T-helper 1 cell treated with Interleukin-12 subunit alpha and Interleukin-12 subunit beta and Interleukin-4 antibody, amounts not matched to agents 30 μg/mL and 1 μg/mL, for 36 hours (primary cell): ENCODE data around the gene DLGAP4.
"Not testable (repeated sequence)": the region's sequence is repeated elsewhere in the genome, so short reads cannot be mapped to it uniquely, and the experiment has no call there.

Experiments used
- H3K27ac Mint-ChIP-seq: one replicate; pipeline ENCODE4 v1.8.0; 2021; ENCODE audit warnings: mild to moderate bottlenecking, mixed read lengths
- H3K27me3 Mint-ChIP-seq: one replicate; pipeline ENCODE4 v1.8.0; 2021; ENCODE audit warnings: low read depth, mixed read lengths
- H3K36me3 Mint-ChIP-seq: one replicate; pipeline ENCODE4 v1.8.0; 2021; ENCODE audit warnings: low read depth, mixed read lengths
- H3K4me1 Mint-ChIP-seq: one replicate; pipeline ENCODE4 v1.8.0; 2021; ENCODE audit warnings: low read depth, mixed read lengths
- H3K4me3 Mint-ChIP-seq: one replicate; pipeline ENCODE4 v1.8.0; 2021; ENCODE audit warnings: mild to moderate bottlenecking, moderate library complexity, mixed read lengths
- H3K9me3 Mint-ChIP-seq: one replicate; pipeline ENCODE4 v1.8.0; 2021; ENCODE audit warnings: mixed read lengths

DLGAP4 gene

GRCh38 chr20:36499723-36500501, 193.8 kb downstream of the DLGAP4 start:
- H3K27ac Mint-ChIP-seq: no peak overlapping the region
- H3K4me3 Mint-ChIP-seq: no peak overlapping the region
- no peaks in the 10 kb centered on the region for H3K4me1 Mint-ChIP-seq

GRCh38 chr20:36501367-36502006, 195.3 kb downstream of the DLGAP4 start:
- Mint-ChIP-seq H3K4me1 (peaks cover 6% of the 10 kb centered on the region), H3K27me3 (no peaks in the 10 kb centered on the region), H3K36me3 (peaks cover 27% of the 10 kb centered on the region), H3K9me3 (no peaks in the 10 kb centered on the region), H3K4me3 (no peak overlapping the region), H3K27ac (no peak overlapping the region)

More at GRCh38 chr20:36499723-36500501, 193.8 kb downstream of the DLGAP4 start:
- Mint-ChIP-seq H3K9me3 (no peaks in the 10 kb centered on the region), H3K36me3 (peaks cover 27% of the 10 kb centered on the region), H3K27me3 (no peaks in the 10 kb centered on the region)

- H3K36me3 Mint-ChIP-seq: peaks cover 20% of the 10 kb centered on the region
- H3K27me3 Mint-ChIP-seq: no peaks in the 10 kb centered on the region
- no peak overlapping the region for H3K4me3 Mint-ChIP-seq
- no peak overlapping the region for H3K27ac Mint-ChIP-seq
- peaks cover 8% of the 10 kb centered on the region for H3K4me1 Mint-ChIP-seq
- H3K9me3 Mint-ChIP-seq: no peaks in the 10 kb centered on the region
Measured at GRCh38 chr20:36504295-36504694, 198.2 kb downstream of the DLGAP4 start.

- H3K36me3 Mint-ChIP-seq: peaks cover 15% of the 10 kb centered on the region
- H3K4me1 Mint-ChIP-seq: peaks cover 8% of the 10 kb centered on the region
- H3K9me3 Mint-ChIP-seq: no peaks in the 10 kb centered on the region
- H3K27me3 Mint-ChIP-seq: no peaks in the 10 kb centered on the region
- peak overlapping the region; percentile 29 for H3K27ac Mint-ChIP-seq
- no peak overlapping the region for H3K4me3 Mint-ChIP-seq
Measured at GRCh38 chr20:36506253-36506652, 200.1 kb downstream of the DLGAP4 start.

GRCh38 chr20:36507746-36508145, 201.6 kb downstream of the DLGAP4 start:
- H3K4me1 Mint-ChIP-seq: peaks cover 8% of the 10 kb centered on the region
- H3K36me3 Mint-ChIP-seq: peaks cover 17% of the 10 kb centered on the region
- H3K27ac Mint-ChIP-seq: no peak overlapping the region
- no peak overlapping the region for H3K4me3 Mint-ChIP-seq
- no peaks in the 10 kb centered on the region for H3K27me3 Mint-ChIP-seq
- H3K9me3 Mint-ChIP-seq: no peaks in the 10 kb centered on the region

- Mint-ChIP-seq H3K27me3 (no peaks in the 10 kb centered on the region), H3K9me3 (no peaks in the 10 kb centered on the region), H3K27ac (no peak overlapping the region), H3K4me1 (peaks cover 1% of the 10 kb centered on the region), H3K36me3 (peaks cover 15% of the 10 kb centered on the region), H3K4me3 (no peak overlapping the region)
Measured at GRCh38 chr20:36519012-36519719, 213.0 kb downstream of the DLGAP4 start.

GRCh38 chr20:36519944-36520343, 213.8 kb downstream of the DLGAP4 start:
- Mint-ChIP-seq H3K27ac (no peak overlapping the region), H3K4me3 (no peak overlapping the region), H3K9me3 (no peaks in the 10 kb centered on the region), H3K27me3 (no peaks in the 10 kb centered on the region), H3K4me1 (peaks cover 1% of the 10 kb centered on the region), H3K36me3 (peaks cover 14% of the 10 kb centered on the region)

- Mint-ChIP-seq H3K4me1 (peaks cover 1% of the 10 kb centered on the region), H3K27me3 (no peaks in the 10 kb centered on the region), H3K9me3 (no peaks in the 10 kb centered on the region), H3K27ac (no peak overlapping the region), H3K36me3 (peaks cover 18% of the 10 kb centered on the region), H3K4me3 (no peak overlapping the region)
Measured at GRCh38 chr20:36521526-36521925, 215.4 kb downstream of the DLGAP4 start.

- peaks cover 21% of the 10 kb centered on the region for H3K36me3 Mint-ChIP-seq
- H3K27me3 Mint-ChIP-seq, H3K4me1 Mint-ChIP-seq, H3K9me3 Mint-ChIP-seq, H3K4me3 Mint-ChIP-seq, H3K27ac Mint-ChIP-seq: not testable (repeated sequence)
Measured at GRCh38 chr20:36522412-36522811, 216.3 kb downstream of the DLGAP4 start.

- Mint-ChIP-seq H3K27me3 (no peaks in the 10 kb centered on the region), H3K27ac (no peak overlapping the region), H3K4me1 (peaks cover 1% of the 10 kb centered on the region), H3K4me3 (no peak overlapping the region), H3K36me3 (peaks cover 23% of the 10 kb centered on the region), H3K9me3 (no peaks in the 10 kb centered on the region)
Measured at GRCh38 chr20:36523341-36523740, 217.2 kb downstream of the DLGAP4 start.

- Mint-ChIP-seq H3K27ac (no peak overlapping the region), H3K27me3 (no peaks in the 10 kb centered on the region), H3K4me3 (no peak overlapping the region), H3K36me3 (peaks cover 21% of the 10 kb centered on the region), H3K4me1 (no peaks in the 10 kb centered on the region), H3K9me3 (no peaks in the 10 kb centered on the region)
Measured at GRCh38 chr20:36525620-36526365, 219.7 kb downstream of the DLGAP4 start.

GRCh38 chr20:36526521-36527011, 220.4 kb downstream of the DLGAP4 start:
- H3K4me1 Mint-ChIP-seq: no peaks in the 10 kb centered on the region
- no peaks in the 10 kb centered on the region for H3K9me3 Mint-ChIP-seq
- H3K27me3 Mint-ChIP-seq: no peaks in the 10 kb centered on the region
- no peak overlapping the region for H3K4me3 Mint-ChIP-seq
- H3K27ac Mint-ChIP-seq: no peak overlapping the region
- H3K36me3 Mint-ChIP-seq: peaks cover 17% of the 10 kb centered on the region

- no peaks in the 10 kb centered on the region for H3K27me3 Mint-ChIP-seq
- peaks cover 15% of the 10 kb centered on the region for H3K36me3 Mint-ChIP-seq
- H3K9me3 Mint-ChIP-seq: no peaks in the 10 kb centered on the region
- H3K4me3 Mint-ChIP-seq: no peak overlapping the region
- no peaks in the 10 kb centered on the region for H3K4me1 Mint-ChIP-seq
- H3K27ac Mint-ChIP-seq: no peak overlapping the region
Measured at GRCh38 chr20:36527331-36528125, 221.4 kb downstream of the DLGAP4 start.
